Thyroid gland (tissue), 4 donors: Measurements from ENCODE around the gene RFTN2.
"Not testable (repeated sequence)": the region's sequence is repeated elsewhere in the genome, so short reads cannot be mapped to it uniquely, and the experiment has no call there.

Source experiments
- POLR2A ChIP-seq, 2 donors: fragments of 450-650 bp; IDR thresholded peaks; one replicate each; pipeline ENCODE4 v1.6.1; 2017; ENCODE audit warnings: antibody characterized with exemption in 2 of 2, mild to moderate bottlenecking in 2 of 2, moderate library complexity in 1 of 2
- TF ChIP-seq, protein P1 (sequence below), 6 experiments: fragments of 200-600 bp in 3 of 6; fragments of 450-650 bp in 3 of 6; sonication (generic) in 3 of 6; IDR thresholded peaks; one replicate each; pipeline ENCODE4 v1.5.1; 2016 to 2019; ENCODE audit warnings: antibody characterized with exemption in 6 of 6, mild to moderate bottlenecking in 2 of 6, inconsistent platforms in 1 of 6, moderate library complexity in 1 of 6

DNA sequence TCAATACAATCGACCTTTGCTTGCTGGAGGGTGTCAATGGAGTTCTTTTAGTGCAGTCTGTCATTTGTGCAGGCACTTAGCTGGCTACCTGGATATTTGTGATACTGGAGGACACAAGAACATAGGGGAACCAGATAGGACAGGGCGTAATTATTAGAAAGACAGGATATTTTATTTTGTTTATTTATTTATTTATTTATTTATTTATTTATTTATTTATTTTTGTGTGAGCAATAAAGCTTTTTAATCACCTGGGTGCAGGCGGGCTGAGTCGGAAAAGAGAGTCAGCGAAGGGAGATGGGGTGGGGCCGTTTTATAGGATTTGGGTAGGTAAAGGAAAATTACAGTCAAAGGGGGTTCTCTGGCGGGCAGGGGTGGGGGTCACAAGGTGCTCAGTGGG, 33.8 kb upstream of the RFTN2 start:
- TF ChIP-seq, protein P1, sequence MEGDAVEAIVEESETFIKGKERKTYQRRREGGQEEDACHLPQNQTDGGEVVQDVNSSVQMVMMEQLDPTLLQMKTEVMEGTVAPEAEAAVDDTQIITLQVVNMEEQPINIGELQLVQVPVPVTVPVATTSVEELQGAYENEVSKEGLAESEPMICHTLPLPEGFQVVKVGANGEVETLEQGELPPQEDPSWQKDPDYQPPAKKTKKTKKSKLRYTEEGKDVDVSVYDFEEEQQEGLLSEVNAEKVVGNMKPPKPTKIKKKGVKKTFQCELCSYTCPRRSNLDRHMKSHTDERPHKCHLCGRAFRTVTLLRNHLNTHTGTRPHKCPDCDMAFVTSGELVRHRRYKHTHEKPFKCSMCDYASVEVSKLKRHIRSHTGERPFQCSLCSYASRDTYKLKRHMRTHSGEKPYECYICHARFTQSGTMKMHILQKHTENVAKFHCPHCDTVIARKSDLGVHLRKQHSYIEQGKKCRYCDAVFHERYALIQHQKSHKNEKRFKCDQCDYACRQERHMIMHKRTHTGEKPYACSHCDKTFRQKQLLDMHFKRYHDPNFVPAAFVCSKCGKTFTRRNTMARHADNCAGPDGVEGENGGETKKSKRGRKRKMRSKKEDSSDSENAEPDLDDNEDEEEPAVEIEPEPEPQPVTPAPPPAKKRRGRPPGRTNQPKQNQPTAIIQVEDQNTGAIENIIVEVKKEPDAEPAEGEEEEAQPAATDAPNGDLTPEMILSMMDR (IDR thresholded peaks at IDR 0.05): not testable (repeated sequence)
- TF ChIP-seq POLR2A (IDR thresholded peaks at IDR 0.05): not testable (repeated sequence)
